ENCODE data around the gene NFIB. TPM values are rescaled to one million over a fixed set of nuclear protein-coding genes. Genes with fewer than 3 reads are reported as not detected.

Gene NFIB
- total RNA-seq, 1 experiment from 2014 or later: 14.3 TPM

GRCh38 chr9:14288433-14288832 is 25.5 kb downstream of the NFIB start:
- Mint-ChIP-seq H3K4me3 (no peak overlapping the region), H3K27ac (no peak overlapping the region; a peak in 1 of 7 replicates), H3K27me3 (ENCODE audit: low read depth) (no peaks in the 10 kb centered on the region), H3K36me3 (ENCODE audit: insufficient read depth in 1 of 3, low read depth in 3 of 3) (no peaks in the 10 kb centered on the region), H3K9me3 (no peaks in the 10 kb centered on the region), H3K4me1 (peaks cover 0 to 3% of the 10 kb centered on the region in 2 experiments; a peak in 1 of 4 replicates)
- Histone ChIP-seq H3K14ac (ENCODE audit: insufficient read depth, low read length) (no peak overlapping the region), H3K18ac (ENCODE audit: insufficient read length, low read depth, low read length) (no peak overlapping the region), H3K9ac (ENCODE audit: extremely low read depth, insufficient read length, low read length) (no peak overlapping the region), H2BK15ac (ENCODE audit: low read depth, low read length) (no peak overlapping the region), H3K27ac (ENCODE audit: insufficient read length, low read depth, low read length) (no peak overlapping the region), H2AK5ac (ENCODE audit: insufficient read length, low read length) (no peak overlapping the region), H4K8ac (replicated peaks; ENCODE audit: insufficient read length, low read depth, low read length) (no peak overlapping the region), H3T11ph (ENCODE audit: low read length) (no peak overlapping the region), H3K27me3 (ENCODE audit: insufficient read depth, low read length) (no peaks in the 10 kb centered on the region), H2AFZ (ENCODE audit: low read length) (no peak overlapping the region), H3K4me2 (ENCODE audit: insufficient read depth, insufficient read length, low read length) (no peak overlapping the region), H3K56ac (ENCODE audit: insufficient read length, low read depth, low read length) (no peak overlapping the region), H4K20me1 (ENCODE audit: control insufficient read depth, insufficient read depth, insufficient read length) (no peaks in the 10 kb centered on the region), H2BK5ac (ENCODE audit: insufficient read length, low read length) (no peak overlapping the region), H3K23ac (ENCODE audit: insufficient read length, low read depth, low read length) (no peak overlapping the region), H3K79me1 (ENCODE audit: insufficient read depth, low read depth, low read length, poor library complexity, severe bottlenecking) (no peaks in the 10 kb centered on the region), H3K4ac (ENCODE audit: low read depth, low read length) (no peak overlapping the region), H3K4me1 (ENCODE audit: insufficient read depth, low read length) (no peaks in the 10 kb centered on the region), H2BK12ac (ENCODE audit: insufficient read length, low read depth, low read length) (no peak overlapping the region), H4K5ac (ENCODE audit: insufficient read length, low read depth, low read length) (no peak overlapping the region), H3K9me3 (ENCODE audit: control insufficient read depth, low read depth, low read length) (no peaks in the 10 kb centered on the region), H4K91ac (ENCODE audit: insufficient read length, low read depth, low read length) (no peak overlapping the region), H3K79me2 (ENCODE audit: insufficient read depth, low read length) (no peaks in the 10 kb centered on the region), H2BK120ac (ENCODE audit: low read depth, low read length, poor library complexity, severe bottlenecking) (no peak overlapping the region), H2BK20ac (ENCODE audit: low read depth, low read length, poor library complexity, severe bottlenecking) (no peak overlapping the region), H3K23me2 (ENCODE audit: insufficient read length, low read depth, low read length, poor library complexity, severe bottlenecking) (no peaks in the 10 kb centered on the region)
- TF ChIP-seq CTCF (conservative IDR thresholded peaks at IDR 0.05): no peak
- DNase-seq: no peak
- WGBS (ENCODE audit: extremely low coverage, insufficient read length, low lambda C conversion rate): no CpG with 5 or more reads among the region's 4 CpGs

Measured in H9 (cell line).